OCI-LY3 (cell line): ENCODE measurements around the gene MAGEB4.

Source experiments
- H2AFZ ChIP-seq: fragments of 200-600, 300-600 bp; shearing (Covaris generic); 2 replicates; pipeline ENCODE4 v1.6.0; 2014; ENCODE audit warnings: antibody characterized with exemption, low read depth, low read length
- H3K27ac ChIP-seq: fragments of 200-600, 300-600 bp; sonication (generic); 2 replicates; pipeline ENCODE4 v1.5.1; 2014; ENCODE audit warnings: mild to moderate bottlenecking, low read length, moderate library complexity, mixed read lengths
- H3K27me3 ChIP-seq: fragments of 200-600, 300-600 bp; sonication (generic); 2 replicates; pipeline ENCODE4 v1.6.1; 2014; ENCODE audit warnings: low read depth, low read length, mixed read lengths
- H3K36me3 ChIP-seq: fragments of 200-600, 300-600 bp; sonication (generic); replicated peaks from 2 replicates; pipeline ENCODE3; 2014; ENCODE audit warnings: low read depth, low read length, mixed read lengths
- H3K4me1 ChIP-seq: fragments of 300-600, 200-600 bp; sonication (generic); 2 replicates; pipeline ENCODE4 v1.6.1; 2014; ENCODE audit warnings: low read length, mixed read lengths
- H3K4me2 ChIP-seq: fragments of 200-600, 300-600 bp; sonication (generic); 2 replicates; pipeline ENCODE4 v1.6.1; 2014; ENCODE audit warnings: low read length, mixed read lengths
- H3K4me3 ChIP-seq: fragments of 300-600, 200-600 bp; sonication (generic); 2 replicates; pipeline ENCODE4 v1.5.1; 2014; ENCODE audit warnings: antibody characterized with exemption, mild to moderate bottlenecking, low read length, moderate library complexity
- H3K79me2 ChIP-seq: fragments of 300-600, 200-600 bp; shearing (Covaris generic); 2 replicates; pipeline ENCODE4 v1.6.1; 2014; ENCODE audit warnings: mild to moderate bottlenecking, low read length, mixed read lengths
- H3K9ac ChIP-seq: fragments of 300-600, 200-600 bp; shearing (Covaris generic); 2 replicates; pipeline ENCODE4 v1.6.0; 2014; ENCODE audit warnings: mild to moderate bottlenecking, low read length, moderate library complexity
- H3K9me3 ChIP-seq: fragments of 200-600, 300-600 bp; shearing (Covaris generic); 2 replicates; pipeline ENCODE4 v1.6.1; 2014; ENCODE audit warnings: low read length, mixed read lengths; ENCODE audit not compliant: insufficient read depth
- H4K20me1 ChIP-seq: fragments of 200-600, 300-600 bp; sonication (generic); 2 replicates; pipeline ENCODE4 v1.6.1; 2016; ENCODE audit warnings: low read length, mixed read lengths; ENCODE audit not compliant: insufficient read depth
- EZH2phosphoT487 ChIP-seq: fragments of 200-600 bp; shearing (Covaris generic); IDR thresholded peaks from 2 replicates; pipeline ENCODE4 v1.6.1; 2018; ENCODE audit warnings: antibody characterized with exemption, mixed run types, low read depth
- TF ChIP-seq, protein P1 (sequence below): fragments of 200-600, 300-600 bp; sonication (generic); IDR thresholded peaks from 2 replicates; pipeline ENCODE4 v1.5.1; 2014; ENCODE audit warnings: antibody characterized with exemption, low read length, low read depth

MAGEB4 gene

DNA sequence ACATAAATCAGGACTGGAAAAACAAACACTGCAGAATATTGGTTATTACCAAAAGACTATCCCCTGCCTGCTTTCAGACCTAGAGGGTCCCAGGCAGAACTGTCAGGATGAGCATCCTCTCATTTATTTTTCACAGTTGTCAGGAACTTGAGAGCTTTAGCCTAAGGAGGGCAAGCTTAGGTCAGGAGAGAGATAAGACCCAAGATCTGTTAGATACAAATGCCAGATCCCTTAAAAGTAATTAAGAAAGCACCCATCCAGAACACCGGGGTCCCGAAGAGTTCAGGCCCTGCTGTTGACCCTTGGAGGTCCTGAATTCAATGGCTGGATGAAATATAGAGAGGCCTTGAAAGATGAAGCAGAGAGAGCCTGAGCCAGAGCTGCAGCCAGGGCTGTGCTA, 17.3 kb upstream of the MAGEB4 start:
- Histone ChIP-seq H3K27ac (no peak overlapping the region), H3K27me3 (no peaks in the 10 kb centered on the region)

DNA sequence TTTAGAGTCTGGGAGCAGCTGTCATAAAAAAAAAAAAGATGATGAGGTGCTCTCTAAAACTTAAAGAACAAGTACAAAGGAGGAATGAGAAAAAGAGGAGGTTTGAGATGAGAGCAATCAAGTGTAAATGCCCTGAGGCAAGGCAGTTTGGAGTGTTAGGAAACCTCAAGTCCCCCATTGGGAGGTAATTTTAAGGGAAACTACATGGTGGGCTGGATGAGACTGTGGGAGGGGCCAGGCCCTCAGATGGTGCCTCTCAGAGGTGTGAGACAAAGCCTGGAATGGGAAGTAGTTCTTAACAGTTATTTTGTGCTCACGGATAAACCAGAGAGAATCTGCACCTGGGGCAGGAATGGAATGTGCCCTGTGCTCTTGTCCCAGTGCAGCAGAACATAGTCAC, 13.3 kb upstream of the MAGEB4 start:
- H3K4me1 ChIP-seq = no peaks in the 10 kb centered on the region; the same call in 1 of the 2 replicates
- H3K27me3 ChIP-seq = no peaks in the 10 kb centered on the region
- no peak overlapping the region for H2AFZ ChIP-seq
- H3K79me2 ChIP-seq = no peaks in the 10 kb centered on the region
- H3K4me2 ChIP-seq = no peak overlapping the region
- no peaks in the 10 kb centered on the region for H3K36me3 ChIP-seq
- no peaks in the 10 kb centered on the region for H3K9me3 ChIP-seq
- H3K27ac ChIP-seq = no peak overlapping the region
- H4K20me1 ChIP-seq = no peaks in the 10 kb centered on the region
- no peak overlapping the region for H3K9ac ChIP-seq
- H3K4me3 ChIP-seq = no peak overlapping the region
- no peak for TF ChIP-seq EZH2phosphoT487
- TF ChIP-seq, protein P1, sequence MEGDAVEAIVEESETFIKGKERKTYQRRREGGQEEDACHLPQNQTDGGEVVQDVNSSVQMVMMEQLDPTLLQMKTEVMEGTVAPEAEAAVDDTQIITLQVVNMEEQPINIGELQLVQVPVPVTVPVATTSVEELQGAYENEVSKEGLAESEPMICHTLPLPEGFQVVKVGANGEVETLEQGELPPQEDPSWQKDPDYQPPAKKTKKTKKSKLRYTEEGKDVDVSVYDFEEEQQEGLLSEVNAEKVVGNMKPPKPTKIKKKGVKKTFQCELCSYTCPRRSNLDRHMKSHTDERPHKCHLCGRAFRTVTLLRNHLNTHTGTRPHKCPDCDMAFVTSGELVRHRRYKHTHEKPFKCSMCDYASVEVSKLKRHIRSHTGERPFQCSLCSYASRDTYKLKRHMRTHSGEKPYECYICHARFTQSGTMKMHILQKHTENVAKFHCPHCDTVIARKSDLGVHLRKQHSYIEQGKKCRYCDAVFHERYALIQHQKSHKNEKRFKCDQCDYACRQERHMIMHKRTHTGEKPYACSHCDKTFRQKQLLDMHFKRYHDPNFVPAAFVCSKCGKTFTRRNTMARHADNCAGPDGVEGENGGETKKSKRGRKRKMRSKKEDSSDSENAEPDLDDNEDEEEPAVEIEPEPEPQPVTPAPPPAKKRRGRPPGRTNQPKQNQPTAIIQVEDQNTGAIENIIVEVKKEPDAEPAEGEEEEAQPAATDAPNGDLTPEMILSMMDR = no peak

More for the DNA sequence above, 17.3 kb upstream of the MAGEB4 start:
- TF ChIP-seq, protein P1 = no peak
- TF ChIP-seq EZH2phosphoT487 = no peak
- Histone ChIP-seq H3K9ac (no peak overlapping the region), H3K4me1 (no peaks in the 10 kb centered on the region; the same call in 1 of the 2 replicates), H2AFZ (no peak overlapping the region), H3K4me3 (no peak overlapping the region), H3K9me3 (no peaks in the 10 kb centered on the region), H3K36me3 (no peaks in the 10 kb centered on the region), H3K4me2 (no peak overlapping the region), H3K79me2 (no peaks in the 10 kb centered on the region), H4K20me1 (no peaks in the 10 kb centered on the region)

DNA sequence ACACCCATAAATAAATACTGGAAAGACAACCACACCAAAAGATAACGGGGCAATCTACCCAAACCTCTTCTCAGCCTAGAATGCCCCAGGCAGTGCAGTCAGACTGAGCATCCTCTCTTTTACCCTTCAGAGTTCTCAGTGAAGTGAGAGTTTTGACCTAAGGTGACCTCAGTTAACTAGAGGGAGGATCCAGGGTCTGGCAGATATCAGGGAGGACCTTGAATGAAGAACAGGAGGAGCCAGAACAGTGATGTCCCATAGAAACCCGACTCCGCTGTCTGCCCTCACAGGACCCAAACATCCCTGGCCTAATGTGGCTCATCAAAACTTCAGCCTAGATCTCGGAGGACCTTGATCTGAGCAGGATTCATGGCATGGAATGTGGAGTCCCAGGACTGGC, 11.4 kb upstream of the MAGEB4 start, which contains the start of gene MAGEB3:
TSS of gene MAGEB3 (plus strand) at position 263 of the 400 bp plus-strand sequence. CDS start 5,268 bp downstream, outside the sequence.
- no peaks in the 10 kb centered on the region; the same call in 1 of the 2 replicates for H3K4me1 ChIP-seq
- no peak within 1 kb of the TSS for H2AFZ ChIP-seq
- H3K9me3 ChIP-seq = no peaks in the 10 kb centered on the region
- H3K4me3 ChIP-seq = no peak within 1 kb of the TSS
- H3K9ac ChIP-seq = no peak within 1 kb of the TSS
- no peaks in the 10 kb centered on the region for H3K79me2 ChIP-seq
- H3K36me3 ChIP-seq = no peaks in the 10 kb centered on the region
- H3K27ac ChIP-seq = no peak within 1 kb of the TSS
- H3K4me2 ChIP-seq = no peak within 1 kb of the TSS
- H3K27me3 ChIP-seq = no peaks in the 10 kb centered on the region
- TF ChIP-seq, protein P1 = no peak
- no peak for TF ChIP-seq EZH2phosphoT487
- H4K20me1 ChIP-seq = no peaks in the 10 kb centered on the region

- no peak within 1 kb of the TSS; the same call in 1 of the 2 replicates for H3K27ac ChIP-seq
- peak within 1 kb of the TSS; percentile 17; the same call in 1 of the 2 replicates for H3K4me2 ChIP-seq
- H3K36me3 ChIP-seq = no peaks in the 10 kb centered on the region
- no peaks in the 10 kb centered on the region for H3K79me2 ChIP-seq
- no peak within 1 kb of the TSS for H3K9ac ChIP-seq
- H3K4me1 ChIP-seq = peaks cover 50% of the 10 kb centered on the region
- H4K20me1 ChIP-seq = no peaks in the 10 kb centered on the region
- no peaks in the 10 kb centered on the region for H3K9me3 ChIP-seq
- H3K27me3 ChIP-seq = no peaks in the 10 kb centered on the region
- H2AFZ ChIP-seq = no peak within 1 kb of the TSS
- no peak within 1 kb of the TSS for H3K4me3 ChIP-seq
- TF ChIP-seq, protein P1 = peak; percentile 8; the same call in 1 of the 2 replicates
- no peak for TF ChIP-seq EZH2phosphoT487
Measured at GRCh38 chrX:30246769-30247489, 5.1 kb downstream of the MAGEB4 start, which contains the start of gene MAGEB1. TSS of gene MAGEB1 (plus strand) at chrX:30247146. CDS start at chrX:30250494, 3,348 bp downstream.
